PC-3 (cell line): ENCODE data around the gene CEP128.

Experiments
- CTCF ChIP-seq: fragments of 300-600 bp; sonication (generic); conservative IDR thresholded peaks from 2 replicates; pipeline ENCODE4 v1.5.1; 2017; ENCODE audit warnings: antibody characterized with exemption, low read depth, mild to moderate bottlenecking, low read length
- EZH2 ChIP-seq: fragments of 300-600 bp; sonication (generic); IDR thresholded peaks from one replicate; pipeline ENCODE4 v1.6.1; 2017; ENCODE audit warnings: antibody characterized with exemption, mild to moderate bottlenecking, low read length; ENCODE audit not compliant: unreplicated experiment
- EZH2phosphoT487 ChIP-seq: fragments of 300-600 bp; sonication (generic); IDR thresholded peaks from 2 replicates; pipeline ENCODE4 v1.6.1; 2018; ENCODE audit warnings: mild to moderate bottlenecking, antibody characterized with exemption, low read length, borderline replicate concordance

DNA sequence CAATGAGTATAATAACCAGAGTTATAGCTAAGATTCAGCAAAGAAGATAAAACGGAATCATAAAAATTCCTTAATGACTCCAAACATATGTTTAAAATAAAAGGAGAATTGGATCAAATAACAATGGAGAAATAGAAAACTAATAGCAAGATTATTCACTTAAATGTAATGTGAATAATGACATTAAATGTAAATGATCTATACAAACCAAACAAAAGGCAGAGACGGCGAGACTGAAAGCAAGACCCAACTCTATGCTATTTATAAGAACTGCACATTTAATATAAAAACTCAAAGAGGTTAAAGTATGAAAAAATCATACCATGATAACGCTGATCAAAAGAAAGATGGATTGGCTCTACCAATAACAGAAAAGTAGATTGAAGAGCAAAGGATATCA is 10.0 kb upstream of the CEP128 start:
- TF ChIP-seq CTCF (no peak), EZH2phosphoT487 (no peak), EZH2 (no peak)
